Stomach (tissue), 9 donors: ENCODE results near the gene WDR54. TPM values are rescaled to one million over a fixed set of nuclear protein-coding genes. Genes with fewer than 3 reads are reported as not detected.

Experiments used
- DNase-seq, 2 donors: peaks; one replicate each; pipeline versions ENCODE4 v3.0.0 to v3.0.0-alpha.2; 2013 to 2019
- H3K27ac ChIP-seq, 5 donors: fragments of 200-600 bp in 4 of 5; sonication (generic) in 4 of 5; one replicate each; pipeline ENCODE4 v1.5.1; 2013 to 2019; ENCODE audit warnings: mild to moderate bottlenecking in 1 of 5, moderate library complexity in 1 of 5
- H3K27me3 ChIP-seq, 3 donors: fragments of 200-600 bp; sonication (generic); one replicate each; pipeline ENCODE4 v1.5.1; 2017 to 2019; ENCODE audit warnings: mixed run types in 1 of 3
- H3K36me3 ChIP-seq, 4 donors: fragments of 200-600 bp; sonication (generic); 1 replicate in 3 of 4; 2 replicates in 1 of 4; pipeline ENCODE4 v1.5.1; 2016 to 2019
- H3K4me1 ChIP-seq, 4 donors: fragments of 200-600 bp; sonication (generic); one replicate each; pipeline ENCODE4 v1.5.1; 2016 to 2019
- H3K4me3 ChIP-seq, 4 donors: fragments of 200-600 bp; sonication (generic) in 3 of 4; one replicate each; pipeline ENCODE4 v1.5.1; 2016 to 2019; ENCODE audit warnings: mild to moderate bottlenecking in 1 of 4
- H3K9me3 ChIP-seq, 4 donors: fragments of 200-600 bp; sonication (generic); one replicate each; pipeline ENCODE4 v1.5.1; 2016 to 2019
- CTCF ChIP-seq, 7 experiments: fragments of 450-650 bp in 4 of 7; fragments of 200-600 bp in 3 of 7; sonication (generic) in 3 of 7; IDR thresholded peaks; one replicate each; pipeline ENCODE4 v1.5.1; 2016 to 2019; ENCODE audit warnings: antibody characterized with exemption in 7 of 7, control low read depth in 2 of 7, mild to moderate bottlenecking in 1 of 7
- EP300 ChIP-seq: sonication (generic); formaldehyde crosslinking; IDR thresholded peaks from one replicate; pipeline ENCODE4 v1.6.1; 2017; ENCODE audit warnings: antibody characterized with exemption
- POLR2A ChIP-seq, 4 donors: fragments of 450-650 bp; IDR thresholded peaks; one replicate each; pipeline ENCODE4 v1.6.1; 2016; ENCODE audit warnings: antibody characterized with exemption in 4 of 4, control low read depth in 2 of 4, mild to moderate bottlenecking in 1 of 4, moderate library complexity in 1 of 4
- POLR2AphosphoS5 ChIP-seq, 3 donors: sonication (generic); formaldehyde crosslinking; IDR thresholded peaks; one replicate each; pipeline ENCODE4 v1.6.1; 2016; ENCODE audit warnings: antibody characterized with exemption in 3 of 3
- WGBS, 5 donors: extraction: QIAGEN DNeasy Blood & Tissue Kit in 3 of 5; methylation state at CpG; one replicate each; pipeline versions ENCODE4 v1.1.5 to v1.1.7; 2013 to 2018; 5-methylcytosine and 5-hydroxymethylcytosine counted together
- intact Hi-C: fragments of 100-400 bp; cut with DNase I; formaldehyde crosslinking; loops from one replicate; pipeline ENCODE4 v1.15.1; 2023; ENCODE audit warnings: low total_unique reads
- polyA plus RNA-seq, 3 donors: library from polyadenylated mRNA; stranded (reverse); fragments of 200-250 nt; gene quantifications; one replicate each; pipeline ENCODE4 v1.2.3, GENCODE V29; 2013
- total RNA-seq, 5 donors: library from RNA; depleted of rRNA; stranded (reverse); fragments of >200 nt; gene quantifications; one replicate each; pipeline versions ENCODE4 v1.1.0 to v1.2.3, GENCODE V29; 2014 to 2016
- donor health status: healthy with polysubstance abuse.
- donor health status: Bipolar disorder and iron deficiency.
- donor health status: healthy.

The WDR54 gene
- total and polyA plus RNA-seq, 8 donors = 3.5 to 12.8 (median 9.8) TPM; not detected in 1

GRCh38 chr2:74427551-74427950 is 6.0 kb downstream of the WDR54 start:
- H3K36me3 ChIP-seq = peaks cover 32 to 82% (median 79%) of the 10 kb centered on the region in 4 donors
- intact Hi-C loops = no loop called here
- TF ChIP-seq POLR2AphosphoS5 (IDR thresholded peaks at IDR 0.05) = no peak
- no peak overlapping the region for H3K27ac ChIP-seq
- DNase-seq = no peak
- WGBS, 5 donors = 77 to 85% (median 80%) methylated on average over 3 of the region's 3 CpGs
- no peak overlapping the region for H3K4me3 ChIP-seq
- H3K27me3 ChIP-seq = no peaks in the 10 kb centered on the region
- H3K4me1 ChIP-seq = no peaks in the 10 kb centered on the region
- no peaks in the 10 kb centered on the region for H3K9me3 ChIP-seq

GRCh38 chr2:74428675-74429074 is 7.1 kb downstream of the WDR54 start:
- WGBS, 5 donors = 70 to 90% (median 87%) methylated on average over 5 of the region's 5 CpGs
- H3K4me3 ChIP-seq = no peak overlapping the region
- H3K27ac ChIP-seq = no peak overlapping the region
- H3K36me3 ChIP-seq = peaks cover 32 to 84% (median 79%) of the 10 kb centered on the region in 4 donors
- no peaks in the 10 kb centered on the region for H3K27me3 ChIP-seq
- TF ChIP-seq CTCF (IDR thresholded peaks at IDR 0.05) (no peak), POLR2AphosphoS5 (IDR thresholded peaks at IDR 0.05) (no peak), EP300 (no peak), POLR2A (IDR thresholded peaks at IDR 0.05) (no peak)
- no peak for DNase-seq
- H3K4me1 ChIP-seq = no peaks in the 10 kb centered on the region
- no peaks in the 10 kb centered on the region for H3K9me3 ChIP-seq
- intact Hi-C loops = no loop called here

GRCh38 chr2:74429487-74430451 is 8.2 kb downstream of the WDR54 start:
- no peak overlapping the region for H3K4me3 ChIP-seq
- no peak overlapping the region for H3K27ac ChIP-seq
- intact Hi-C loops = no loop called here
- WGBS, 5 donors = 67 to 81% (median 72%) methylated on average over 16 to 18 of the region's 18 CpGs
- no peak for TF ChIP-seq CTCF (IDR thresholded peaks at IDR 0.05)
- no peak for TF ChIP-seq POLR2A (IDR thresholded peaks at IDR 0.05)
- no peak for TF ChIP-seq EP300
- no peak for TF ChIP-seq POLR2AphosphoS5 (IDR thresholded peaks at IDR 0.05)
- H3K4me1 ChIP-seq = no peaks in the 10 kb centered on the region
- no peaks in the 10 kb centered on the region for H3K9me3 ChIP-seq
- H3K27me3 ChIP-seq = no peaks in the 10 kb centered on the region
- DNase-seq = peak in 1 of 2 donors; percentile 53
- peaks cover 32 to 80% (median 78%) of the 10 kb centered on the region in 4 donors for H3K36me3 ChIP-seq

- H3K27ac ChIP-seq = no peak overlapping the region
- WGBS, 5 donors = 80 to 90% (median 83%) methylated on average over 11 of the region's 11 CpGs
- no peak for DNase-seq
- no peaks in the 10 kb centered on the region for H3K27me3 ChIP-seq
- no peaks in the 10 kb centered on the region for H3K4me1 ChIP-seq
- H3K9me3 ChIP-seq = no peaks in the 10 kb centered on the region
- H3K4me3 ChIP-seq = no peak overlapping the region
- H3K36me3 ChIP-seq = peaks cover 31 to 73% (median 71%) of the 10 kb centered on the region in 4 donors
- no peak for TF ChIP-seq EP300
- TF ChIP-seq CTCF (IDR thresholded peaks at IDR 0.05) = no peak
- no peak for TF ChIP-seq POLR2A (IDR thresholded peaks at IDR 0.05)
- no peak for TF ChIP-seq POLR2AphosphoS5 (IDR thresholded peaks at IDR 0.05)
- intact Hi-C loops = no loop called here
Measured at GRCh38 chr2:74430502-74430901, 9.0 kb downstream of the WDR54 start.
